ENCODE data around the gene ACTA1. TPM values are rescaled to one million over a fixed set of nuclear protein-coding genes. Genes with fewer than 3 reads are reported as not detected.
"Not testable (repeated sequence)": the region's sequence is repeated elsewhere in the genome, so short reads cannot be mapped to it uniquely, and the experiment has no call there.

ACTA1 gene
- total RNA-seq, 1 donor from 2014 or later: 19.0 TPM

DNA sequence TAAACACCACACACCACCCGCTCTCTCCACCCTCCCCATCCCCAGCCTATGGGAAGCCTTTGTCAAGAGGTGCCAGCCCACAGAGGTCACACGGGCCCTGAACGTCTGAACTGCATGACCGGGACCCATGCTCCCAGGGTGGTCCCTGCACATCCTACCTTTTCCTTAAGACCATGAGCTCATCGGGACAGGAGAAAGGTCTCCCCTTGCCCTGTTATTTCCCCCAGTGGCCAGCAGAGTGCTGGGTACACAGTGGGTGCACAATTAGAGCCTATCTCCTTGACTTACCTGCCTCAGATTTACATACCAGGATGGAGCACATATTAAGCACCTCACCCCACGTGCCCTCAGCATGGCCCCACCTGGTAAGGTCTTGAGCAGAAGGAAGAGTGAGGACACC is 30.9 kb downstream of the ACTA1 start:
- Mint-ChIP-seq H3K36me3 (ENCODE audit: low read depth, unreplicated experiment) (no peaks in the 10 kb centered on the region), H3K27ac (ENCODE audit: unreplicated experiment) (no peak overlapping the region), H3K4me1 (ENCODE audit: low read depth, unreplicated experiment) (peaks cover 10% of the 10 kb centered on the region), H3K9me3 (ENCODE audit: unreplicated experiment) (no peaks in the 10 kb centered on the region), H3K27me3 (ENCODE audit: low read depth, unreplicated experiment) (peaks cover 47% of the 10 kb centered on the region), H3K4me3 (ENCODE audit: unreplicated experiment) (no peak overlapping the region)
- TF ChIP-seq, protein P1, sequence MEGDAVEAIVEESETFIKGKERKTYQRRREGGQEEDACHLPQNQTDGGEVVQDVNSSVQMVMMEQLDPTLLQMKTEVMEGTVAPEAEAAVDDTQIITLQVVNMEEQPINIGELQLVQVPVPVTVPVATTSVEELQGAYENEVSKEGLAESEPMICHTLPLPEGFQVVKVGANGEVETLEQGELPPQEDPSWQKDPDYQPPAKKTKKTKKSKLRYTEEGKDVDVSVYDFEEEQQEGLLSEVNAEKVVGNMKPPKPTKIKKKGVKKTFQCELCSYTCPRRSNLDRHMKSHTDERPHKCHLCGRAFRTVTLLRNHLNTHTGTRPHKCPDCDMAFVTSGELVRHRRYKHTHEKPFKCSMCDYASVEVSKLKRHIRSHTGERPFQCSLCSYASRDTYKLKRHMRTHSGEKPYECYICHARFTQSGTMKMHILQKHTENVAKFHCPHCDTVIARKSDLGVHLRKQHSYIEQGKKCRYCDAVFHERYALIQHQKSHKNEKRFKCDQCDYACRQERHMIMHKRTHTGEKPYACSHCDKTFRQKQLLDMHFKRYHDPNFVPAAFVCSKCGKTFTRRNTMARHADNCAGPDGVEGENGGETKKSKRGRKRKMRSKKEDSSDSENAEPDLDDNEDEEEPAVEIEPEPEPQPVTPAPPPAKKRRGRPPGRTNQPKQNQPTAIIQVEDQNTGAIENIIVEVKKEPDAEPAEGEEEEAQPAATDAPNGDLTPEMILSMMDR (IDR thresholded peaks at IDR 0.05; ENCODE audit: insufficient read depth, low read depth, low read length): no peak
- TF ChIP-seq EZH2 (IDR thresholded peaks at IDR 0.05; ENCODE audit: insufficient read depth, low read length): no peak
- Histone ChIP-seq H4K20me1 (ENCODE audit: insufficient read depth, low read length) (no peaks in the 10 kb centered on the region), H3K9me3 (ENCODE audit: insufficient read depth, low read depth, low read length) (no peaks in the 10 kb centered on the region), H3K4me1 (ENCODE audit: insufficient read depth, low read length) (peaks cover 3% of the 10 kb centered on the region), H3K79me2 (ENCODE audit: insufficient read depth, low read length) (no peaks in the 10 kb centered on the region), H3K27me3 (ENCODE audit: insufficient read depth, low read length) (peaks cover 31% of the 10 kb centered on the region), H3K36me3 (ENCODE audit: insufficient read depth, low read length) (no peaks in the 10 kb centered on the region), H3K4me2 (ENCODE audit: low read length) (no peak overlapping the region), H3K27ac (ENCODE audit: low read depth, low read length) (no peak overlapping the region), H3K9ac (ENCODE audit: low read length) (no peak overlapping the region), H2AFZ (ENCODE audit: low read depth, low read length) (no peak overlapping the region), H3K4me3 (ENCODE audit: insufficient read depth, low read depth, low read length) (no peak overlapping the region)
- FAIRE-seq (no peak), DNase-seq (ENCODE audit: low read depth) (no peak)

DNA sequence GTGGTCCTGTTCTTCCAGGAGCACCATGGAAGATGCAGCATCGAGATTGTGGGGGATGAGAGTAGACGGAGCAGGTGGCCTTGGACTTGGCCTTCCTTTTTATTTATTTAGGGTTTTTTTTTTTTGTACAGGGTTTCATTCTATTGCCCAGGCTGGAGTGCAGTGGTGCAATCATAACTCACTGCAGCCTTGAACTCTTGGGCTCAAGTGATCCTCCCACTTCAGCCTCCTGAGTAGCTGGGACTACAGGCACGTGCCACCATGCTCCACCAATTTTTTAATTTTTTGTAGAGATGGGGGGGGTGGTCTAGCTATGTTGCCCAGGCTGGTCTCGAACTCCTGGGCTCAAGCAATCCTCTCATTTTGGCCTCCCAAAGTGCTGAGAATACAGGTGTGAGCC is 31.6 kb downstream of the ACTA1 start:
- peaks cover 47% of the 10 kb centered on the region for H3K27me3 Mint-ChIP-seq (ENCODE audit: low read depth, unreplicated experiment)
- FAIRE-seq; H3K27ac Mint-ChIP-seq (ENCODE audit: unreplicated experiment): not testable (repeated sequence)

DNA sequence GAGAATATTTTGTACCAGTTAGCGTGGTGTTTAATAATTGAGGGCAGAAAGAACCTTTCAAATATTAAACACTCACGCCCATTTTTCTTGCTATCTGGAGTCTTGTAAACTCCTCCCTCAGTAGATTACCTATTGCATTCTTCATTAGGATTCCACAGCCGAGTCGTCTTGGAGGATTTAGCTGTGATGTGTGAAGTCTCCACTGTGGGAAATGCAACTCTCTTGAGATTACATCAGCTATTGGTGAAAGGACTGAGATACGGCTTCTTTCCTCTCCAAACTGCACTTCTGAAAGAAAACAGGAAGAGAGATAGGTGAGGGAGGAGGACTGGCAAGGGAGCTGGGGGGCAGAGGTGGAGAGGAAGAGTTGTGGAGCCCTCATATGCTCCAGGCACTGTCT is 36.1 kb downstream of the ACTA1 start:
- Histone ChIP-seq H3K79me2 (ENCODE audit: insufficient read depth, low read length) (no peaks in the 10 kb centered on the region), H3K27me3 (ENCODE audit: insufficient read depth, low read length) (peaks cover 16% of the 10 kb centered on the region), H2AFZ (ENCODE audit: low read depth, low read length) (no peak overlapping the region), H3K9me3 (ENCODE audit: insufficient read depth, low read depth, low read length) (no peaks in the 10 kb centered on the region), H3K27ac (ENCODE audit: low read depth, low read length) (no peak overlapping the region), H3K36me3 (ENCODE audit: insufficient read depth, low read length) (no peaks in the 10 kb centered on the region), H3K4me3 (ENCODE audit: insufficient read depth, low read depth, low read length) (no peak overlapping the region), H3K4me1 (ENCODE audit: insufficient read depth, low read length) (no peaks in the 10 kb centered on the region), H3K9ac (ENCODE audit: low read length) (no peak overlapping the region), H4K20me1 (ENCODE audit: insufficient read depth, low read length) (no peaks in the 10 kb centered on the region), H3K4me2 (ENCODE audit: low read length) (no peak overlapping the region)
- peaks cover 9% of the 10 kb centered on the region for H3K4me1 Mint-ChIP-seq (ENCODE audit: low read depth, unreplicated experiment)
- no peaks in the 10 kb centered on the region for H3K36me3 Mint-ChIP-seq (ENCODE audit: low read depth, unreplicated experiment)
- no peaks in the 10 kb centered on the region for H3K9me3 Mint-ChIP-seq (ENCODE audit: unreplicated experiment)
- peak overlapping the region; percentile 85 for H3K27ac Mint-ChIP-seq (ENCODE audit: unreplicated experiment)
- H3K27me3 Mint-ChIP-seq (ENCODE audit: low read depth, unreplicated experiment): peaks cover 33% of the 10 kb centered on the region
- TF ChIP-seq EZH2 (IDR thresholded peaks at IDR 0.05; ENCODE audit: insufficient read depth, low read length): no peak
- TF ChIP-seq, protein P1 (IDR thresholded peaks at IDR 0.05; ENCODE audit: insufficient read depth, low read depth, low read length): no peak
- no peak for DNase-seq (ENCODE audit: low read depth)
- FAIRE-seq: no peak
- no peak overlapping the region for H3K4me3 Mint-ChIP-seq (ENCODE audit: unreplicated experiment)

More for the DNA sequence above, 31.6 kb downstream of the ACTA1 start:
- H3K4me3 Mint-ChIP-seq (ENCODE audit: unreplicated experiment); H2AFZ ChIP-seq (ENCODE audit: low read depth, low read length); H3K36me3 Mint-ChIP-seq (ENCODE audit: low read depth, unreplicated experiment); H3K27ac ChIP-seq (ENCODE audit: low read depth, low read length); H3K36me3 ChIP-seq (ENCODE audit: insufficient read depth, low read length); H3K79me2 ChIP-seq (ENCODE audit: insufficient read depth, low read length); H3K9ac ChIP-seq (ENCODE audit: low read length); H3K4me1 ChIP-seq (ENCODE audit: insufficient read depth, low read length); H4K20me1 ChIP-seq (ENCODE audit: insufficient read depth, low read length); H3K9me3 Mint-ChIP-seq (ENCODE audit: unreplicated experiment); H3K4me3 ChIP-seq (ENCODE audit: insufficient read depth, low read depth, low read length); H3K4me2 ChIP-seq (ENCODE audit: low read length); DNase-seq (ENCODE audit: low read depth); H3K9me3 ChIP-seq (ENCODE audit: insufficient read depth, low read depth, low read length): not testable (repeated sequence)
- peaks cover 29% of the 10 kb centered on the region for H3K27me3 ChIP-seq (ENCODE audit: insufficient read depth, low read length)
- peaks cover 15% of the 10 kb centered on the region for H3K4me1 Mint-ChIP-seq (ENCODE audit: low read depth, unreplicated experiment)

All from astrocyte (in vitro differentiated cells and primary cell).